ENCODE results near the gene IFT80. TPM values are rescaled to one million over a fixed set of nuclear protein-coding genes. Genes with fewer than 3 reads are reported as not detected.

Gene IFT80
- total and polyA plus RNA-seq, 2 experiments from 2014 or later = 14.1 to 33.0 TPM

DNA sequence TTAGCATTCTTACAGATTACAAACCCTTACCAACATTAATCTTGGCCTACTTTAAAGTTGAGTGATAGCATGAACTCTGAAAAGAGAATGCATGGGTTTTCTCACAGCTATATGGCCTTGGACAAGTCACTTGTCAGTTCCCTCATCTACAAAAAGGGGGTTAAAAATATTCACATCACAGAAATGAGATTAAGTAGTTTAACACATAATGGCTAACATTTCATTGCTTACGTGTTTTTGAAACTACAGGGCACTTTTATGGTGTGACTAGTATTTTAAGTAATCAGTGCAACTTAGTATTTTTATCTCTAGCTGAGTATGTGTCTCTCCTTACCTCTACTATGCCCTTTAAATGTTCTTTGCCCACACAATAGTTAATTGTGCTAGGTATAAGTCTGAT lies 36.7 kb upstream of the IFT80 start (continued):
- TF ChIP-seq, protein P1, sequence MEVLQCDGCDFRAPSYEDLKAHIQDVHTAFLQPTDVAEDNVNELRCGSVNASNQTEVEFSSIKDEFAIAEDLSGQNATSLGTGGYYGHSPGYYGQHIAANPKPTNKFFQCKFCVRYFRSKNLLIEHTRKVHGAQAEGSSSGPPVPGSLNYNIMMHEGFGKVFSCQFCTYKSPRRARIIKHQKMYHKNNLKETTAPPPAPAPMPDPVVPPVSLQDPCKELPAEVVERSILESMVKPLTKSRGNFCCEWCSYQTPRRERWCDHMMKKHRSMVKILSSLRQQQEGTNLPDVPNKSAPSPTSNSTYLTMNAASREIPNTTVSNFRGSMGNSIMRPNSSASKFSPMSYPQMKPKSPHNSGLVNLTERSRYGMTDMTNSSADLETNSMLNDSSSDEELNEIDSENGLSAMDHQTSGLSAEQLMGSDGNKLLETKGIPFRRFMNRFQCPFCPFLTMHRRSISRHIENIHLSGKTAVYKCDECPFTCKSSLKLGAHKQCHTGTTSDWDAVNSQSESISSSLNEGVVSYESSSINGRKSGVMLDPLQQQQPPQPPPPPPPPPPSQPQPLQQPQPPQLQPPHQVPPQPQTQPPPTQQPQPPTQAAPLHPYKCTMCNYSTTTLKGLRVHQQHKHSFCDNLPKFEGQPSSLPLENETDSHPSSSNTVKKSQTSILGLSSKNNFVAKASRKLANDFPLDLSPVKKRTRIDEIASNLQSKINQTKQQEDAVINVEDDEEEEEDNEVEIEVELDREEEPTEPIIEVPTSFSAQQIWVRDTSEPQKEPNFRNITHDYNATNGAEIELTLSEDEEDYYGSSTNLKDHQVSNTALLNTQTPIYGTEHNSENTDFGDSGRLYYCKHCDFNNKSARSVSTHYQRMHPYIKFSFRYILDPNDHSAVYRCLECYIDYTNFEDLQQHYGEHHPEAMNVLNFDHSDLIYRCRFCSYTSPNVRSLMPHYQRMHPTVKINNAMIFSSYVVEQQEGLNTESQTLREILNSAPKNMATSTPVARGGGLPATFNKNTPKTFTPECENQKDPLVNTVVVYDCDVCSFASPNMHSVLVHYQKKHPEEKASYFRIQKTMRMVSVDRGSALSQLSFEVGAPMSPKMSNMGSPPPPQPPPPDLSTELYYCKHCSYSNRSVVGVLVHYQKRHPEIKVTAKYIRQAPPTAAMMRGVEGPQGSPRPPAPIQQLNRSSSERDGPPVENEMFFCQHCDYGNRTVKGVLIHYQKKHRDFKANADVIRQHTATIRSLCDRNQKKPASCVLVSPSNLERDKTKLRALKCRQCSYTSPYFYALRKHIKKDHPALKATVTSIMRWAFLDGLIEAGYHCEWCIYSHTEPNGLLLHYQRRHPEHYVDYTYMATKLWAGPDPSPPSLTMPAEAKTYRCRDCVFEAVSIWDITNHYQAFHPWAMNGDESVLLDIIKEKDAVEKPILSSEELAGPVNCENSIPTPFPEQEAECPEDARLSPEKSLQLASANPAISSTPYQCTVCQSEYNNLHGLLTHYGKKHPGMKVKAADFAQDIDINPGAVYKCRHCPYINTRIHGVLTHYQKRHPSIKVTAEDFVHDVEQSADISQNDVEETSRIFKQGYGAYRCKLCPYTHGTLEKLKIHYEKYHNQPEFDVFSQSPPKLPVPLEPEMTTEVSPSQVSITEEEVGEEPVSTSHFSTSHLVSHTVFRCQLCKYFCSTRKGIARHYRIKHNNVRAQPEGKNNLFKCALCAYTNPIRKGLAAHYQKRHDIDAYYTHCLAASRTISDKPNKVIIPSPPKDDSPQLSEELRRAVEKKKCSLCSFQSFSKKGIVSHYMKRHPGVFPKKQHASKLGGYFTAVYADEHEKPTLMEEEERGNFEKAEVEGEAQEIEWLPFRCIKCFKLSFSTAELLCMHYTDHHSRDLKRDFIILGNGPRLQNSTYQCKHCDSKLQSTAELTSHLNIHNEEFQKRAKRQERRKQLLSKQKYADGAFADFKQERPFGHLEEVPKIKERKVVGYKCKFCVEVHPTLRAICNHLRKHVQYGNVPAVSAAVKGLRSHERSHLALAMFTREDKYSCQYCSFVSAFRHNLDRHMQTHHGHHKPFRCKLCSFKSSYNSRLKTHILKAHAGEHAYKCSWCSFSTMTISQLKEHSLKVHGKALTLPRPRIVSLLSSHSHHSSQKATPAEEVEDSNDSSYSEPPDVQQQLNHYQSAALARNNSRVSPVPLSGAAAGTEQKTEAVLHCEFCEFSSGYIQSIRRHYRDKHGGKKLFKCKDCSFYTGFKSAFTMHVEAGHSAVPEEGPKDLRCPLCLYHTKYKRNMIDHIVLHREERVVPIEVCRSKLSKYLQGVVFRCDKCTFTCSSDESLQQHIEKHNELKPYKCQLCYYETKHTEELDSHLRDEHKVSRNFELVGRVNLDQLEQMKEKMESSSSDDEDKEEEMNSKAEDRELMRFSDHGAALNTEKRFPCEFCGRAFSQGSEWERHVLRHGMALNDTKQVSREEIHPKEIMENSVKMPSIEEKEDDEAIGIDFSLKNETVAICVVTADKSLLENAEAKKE (CRISPR knock-in tag; IDR thresholded peaks at IDR 0.05) = no peak
- no peak for TF ChIP-seq NANOG (IDR thresholded peaks at IDR 0.05; ENCODE audit: borderline replicate concordance)
- TF ChIP-seq POLR2AphosphoS5 (IDR thresholded peaks at IDR 0.05; ENCODE audit: low read depth) = no peak
- TF ChIP-seq ZNF114 (CRISPR knock-in tag; IDR thresholded peaks at IDR 0.05) = no peak
- TF ChIP-seq EZH2phosphoT487 (IDR thresholded peaks at IDR 0.05; ENCODE audit: unreplicated experiment) = no peak
- TF ChIP-seq ZNF331 (CRISPR knock-in tag; IDR thresholded peaks at IDR 0.05; ENCODE audit: low read depth) = no peak
- TF ChIP-seq, protein P2, sequence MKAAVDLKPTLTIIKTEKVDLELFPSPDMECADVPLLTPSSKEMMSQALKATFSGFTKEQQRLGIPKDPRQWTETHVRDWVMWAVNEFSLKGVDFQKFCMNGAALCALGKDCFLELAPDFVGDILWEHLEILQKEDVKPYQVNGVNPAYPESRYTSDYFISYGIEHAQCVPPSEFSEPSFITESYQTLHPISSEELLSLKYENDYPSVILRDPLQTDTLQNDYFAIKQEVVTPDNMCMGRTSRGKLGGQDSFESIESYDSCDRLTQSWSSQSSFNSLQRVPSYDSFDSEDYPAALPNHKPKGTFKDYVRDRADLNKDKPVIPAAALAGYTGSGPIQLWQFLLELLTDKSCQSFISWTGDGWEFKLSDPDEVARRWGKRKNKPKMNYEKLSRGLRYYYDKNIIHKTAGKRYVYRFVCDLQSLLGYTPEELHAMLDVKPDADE (IDR thresholded peaks at IDR 0.05) = no peak

DNA sequence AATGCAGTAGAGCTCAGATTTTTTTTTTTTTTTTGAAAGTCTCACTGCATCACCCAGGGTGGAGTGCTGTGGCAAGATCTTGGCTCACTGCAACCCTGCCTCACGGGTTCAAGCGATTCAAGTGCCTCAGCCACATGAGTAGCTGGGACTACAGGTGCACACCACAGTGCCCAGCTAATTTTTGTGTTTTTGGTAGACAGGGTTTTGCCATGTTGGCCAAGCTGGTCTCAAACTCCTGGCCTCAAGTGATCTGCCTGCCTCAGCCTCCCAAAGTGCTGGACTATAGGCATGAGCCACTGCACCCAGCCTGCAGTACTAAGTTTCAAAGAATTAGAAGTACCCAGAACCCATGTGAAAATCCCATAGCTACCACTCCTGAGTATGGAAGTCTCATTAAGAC lies 36.1 kb upstream of the IFT80 start:
- H3K27ac ChIP-seq (ENCODE audit: low read depth) = no peak overlapping the region
- no peak overlapping the region for H3K4me2 ChIP-seq
- no peaks in the 10 kb centered on the region for H3K9me2 ChIP-seq (ENCODE audit: insufficient read depth)
- peaks cover 78% of the 10 kb centered on the region for H3K36me3 Mint-ChIP-seq (ENCODE audit: low read depth)
- no peaks in the 10 kb centered on the region for H3K4me1 ChIP-seq (ENCODE audit: insufficient read depth)
- H3F3A ChIP-seq (replicated peaks; ENCODE audit: low read depth) = no peaks in the 10 kb centered on the region
- no peaks in the 10 kb centered on the region for H3K9me3 Mint-ChIP-seq
- peaks cover 6% of the 10 kb centered on the region; the same call in 2 of the 3 replicates for H3K4me1 Mint-ChIP-seq
- DNase-seq (ENCODE audit: low spot score) (no peak), ATAC-seq (0 out of 3 replicates have a peak, but pooled peaks have one; percentile 24)
- H3K27me3 Mint-ChIP-seq (ENCODE audit: insufficient read depth, low read depth, poor library complexity) = peaks cover 6% of the 10 kb centered on the region
- H3K4me3 ChIP-seq = no peak overlapping the region
- H4K20me1 ChIP-seq (replicated peaks; ENCODE audit: insufficient read depth) = peaks cover 31% of the 10 kb centered on the region
- H3K36me3 ChIP-seq (ENCODE audit: insufficient read depth) = peaks cover 71% of the 10 kb centered on the region
- no peaks in the 10 kb centered on the region for H3K27me3 ChIP-seq (ENCODE audit: insufficient read depth)
- H2AFZ ChIP-seq = no peak overlapping the region
- H3K79me2 ChIP-seq (replicated peaks; ENCODE audit: insufficient read depth) = peaks cover 65% of the 10 kb centered on the region
- no peak overlapping the region; the same call in 1 of the 2 replicates for H3K27ac Mint-ChIP-seq
- H3K4me3 Mint-ChIP-seq = no peak overlapping the region
- TF ChIP-seq EZH2phosphoT487 (IDR thresholded peaks at IDR 0.05; ENCODE audit: unreplicated experiment) = no peak
- TF ChIP-seq, protein P2 (IDR thresholded peaks at IDR 0.05) = no peak
- no peak for TF ChIP-seq ZNF331 (CRISPR knock-in tag; IDR thresholded peaks at IDR 0.05; ENCODE audit: low read depth)
- TF ChIP-seq, protein P1 (CRISPR knock-in tag; IDR thresholded peaks at IDR 0.05) = no peak

All from GM23338 (cell line).